ENCODE results near the gene SGCD. TPM values are rescaled to one million over a fixed set of nuclear protein-coding genes. Genes with fewer than 3 reads are reported as not detected.

Gene SGCD
- total RNA-seq, 1 donor from 2014 or later = 0.33 TPM

- no peaks in the 10 kb centered on the region for H3K36me3 Mint-ChIP-seq (ENCODE audit: low read depth)
- H3K27me3 Mint-ChIP-seq (ENCODE audit: low read depth) = no peaks in the 10 kb centered on the region
- no peak for TF ChIP-seq CTCF (conservative IDR thresholded peaks at IDR 0.05)
- no peak overlapping the region for H3K4me3 Mint-ChIP-seq
- no peak for DNase-seq (ENCODE audit: low read depth, low spot score)
- H3K9me3 Mint-ChIP-seq = peaks cover 2% of the 10 kb centered on the region
- H3K4me1 Mint-ChIP-seq = no peaks in the 10 kb centered on the region
- no peak overlapping the region for H3K27ac Mint-ChIP-seq (ENCODE audit: unreplicated experiment)
Measured at GRCh38 chr5:156680831-156681230, 353.9 kb downstream of the SGCD start.

GRCh38 chr5:156681265-156681664 is 354.3 kb downstream of the SGCD start:
- Mint-ChIP-seq H3K27me3 (ENCODE audit: low read depth) (no peaks in the 10 kb centered on the region), H3K27ac (ENCODE audit: unreplicated experiment) (no peak overlapping the region)

GRCh38 chr5:156682971-156683370 is 356.0 kb downstream of the SGCD start:
- peaks cover 5% of the 10 kb centered on the region for H3K27me3 Mint-ChIP-seq (ENCODE audit: low read depth)
- H3K4me1 Mint-ChIP-seq = peaks cover 4% of the 10 kb centered on the region
- peaks cover 2% of the 10 kb centered on the region for H3K9me3 Mint-ChIP-seq
- H3K27ac Mint-ChIP-seq (ENCODE audit: unreplicated experiment) = no peak overlapping the region
- H3K36me3 Mint-ChIP-seq (ENCODE audit: low read depth) = no peaks in the 10 kb centered on the region
- no peak overlapping the region for H3K4me3 Mint-ChIP-seq
- DNase-seq (ENCODE audit: low read depth, low spot score) = no peak
- TF ChIP-seq CTCF (conservative IDR thresholded peaks at IDR 0.05) = no peak

More at GRCh38 chr5:156681265-156681664, 354.3 kb downstream of the SGCD start:
- no peak for DNase-seq (ENCODE audit: low read depth, low spot score)
- Mint-ChIP-seq H3K4me1 (no peaks in the 10 kb centered on the region), H3K9me3 (peaks cover 2% of the 10 kb centered on the region), H3K36me3 (ENCODE audit: low read depth) (no peaks in the 10 kb centered on the region), H3K4me3 (no peak overlapping the region)
- TF ChIP-seq CTCF (conservative IDR thresholded peaks at IDR 0.05) = no peak

GRCh38 chr5:156683509-156683908 is 356.5 kb downstream of the SGCD start:
- no peak for TF ChIP-seq CTCF (conservative IDR thresholded peaks at IDR 0.05)
- no peaks in the 10 kb centered on the region for H3K36me3 Mint-ChIP-seq (ENCODE audit: low read depth)
- DNase-seq (ENCODE audit: low read depth, low spot score) = no peak
- no peak overlapping the region for H3K4me3 Mint-ChIP-seq
- H3K27ac Mint-ChIP-seq (ENCODE audit: unreplicated experiment) = no peak overlapping the region
- peaks cover 9% of the 10 kb centered on the region for H3K27me3 Mint-ChIP-seq (ENCODE audit: low read depth)
- H3K9me3 Mint-ChIP-seq = peaks cover 2% of the 10 kb centered on the region
- H3K4me1 Mint-ChIP-seq = peaks cover 4% of the 10 kb centered on the region

GRCh38 chr5:156684216-156684615 is 357.3 kb downstream of the SGCD start:
- no peak overlapping the region for H3K4me3 Mint-ChIP-seq
- peaks cover 2% of the 10 kb centered on the region for H3K9me3 Mint-ChIP-seq
- H3K27me3 Mint-ChIP-seq (ENCODE audit: low read depth) = peaks cover 9% of the 10 kb centered on the region
- H3K4me1 Mint-ChIP-seq = peaks cover 4% of the 10 kb centered on the region
- no peak overlapping the region for H3K27ac Mint-ChIP-seq (ENCODE audit: unreplicated experiment)
- TF ChIP-seq CTCF (conservative IDR thresholded peaks at IDR 0.05) = no peak
- H3K36me3 Mint-ChIP-seq (ENCODE audit: low read depth) = no peaks in the 10 kb centered on the region
- no peak for DNase-seq (ENCODE audit: low read depth, low spot score)

- DNase-seq (ENCODE audit: low read depth, low spot score) = no peak
- TF ChIP-seq CTCF (conservative IDR thresholded peaks at IDR 0.05) = no peak
- peaks cover 9% of the 10 kb centered on the region for H3K27me3 Mint-ChIP-seq (ENCODE audit: low read depth)
- H3K4me3 Mint-ChIP-seq = no peak overlapping the region
- peaks cover 2% of the 10 kb centered on the region for H3K9me3 Mint-ChIP-seq
- peaks cover 4% of the 10 kb centered on the region for H3K4me1 Mint-ChIP-seq
- no peaks in the 10 kb centered on the region for H3K36me3 Mint-ChIP-seq (ENCODE audit: low read depth)
- H3K27ac Mint-ChIP-seq (ENCODE audit: unreplicated experiment) = no peak overlapping the region
Measured at GRCh38 chr5:156685481-156685880, 358.5 kb downstream of the SGCD start.
